GM12875 (cell line): ENCODE measurements around the gene SGSH.
"Not testable (repeated sequence)": the region's sequence is repeated elsewhere in the genome, so short reads cannot be mapped to it uniquely, and the experiment has no call there.

Source experiments
- H3K4me3 ChIP-seq: one replicate; pipeline ENCODE4 v1.5.1; 2011; ENCODE audit warnings: low read depth, low read length, control low read depth
- TF ChIP-seq, protein P1 (sequence below): IDR thresholded peaks from 2 replicates; pipeline ENCODE4 v1.5.1; 2011; ENCODE audit warnings: low read depth, mild to moderate bottlenecking, control low read depth, inconsistent platforms, low read length, moderate library complexity, borderline replicate concordance; ENCODE audit not compliant: insufficient read depth

SGSH gene

DNA sequence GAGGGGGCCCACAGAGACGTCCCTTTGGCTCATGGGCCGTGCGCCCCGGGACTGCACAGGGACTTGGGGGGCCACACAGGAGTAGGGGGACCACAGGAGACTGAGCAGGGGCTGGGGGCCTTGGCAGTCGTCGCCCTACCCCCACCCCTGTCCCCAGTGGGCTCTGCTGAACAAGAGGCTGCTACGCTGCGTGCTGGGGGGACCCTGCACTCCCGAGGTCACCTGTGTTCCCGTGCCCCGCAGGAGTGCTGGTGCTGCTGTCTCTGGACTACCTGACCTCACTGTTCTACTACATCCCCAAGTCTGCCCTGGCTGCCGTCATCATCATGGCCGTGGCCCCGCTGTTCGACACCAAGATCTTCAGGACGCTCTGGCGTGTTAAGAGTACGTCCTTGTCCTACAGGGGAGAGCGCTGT is 26.1 kb upstream of the SGSH start:
- TF ChIP-seq, protein P1, sequence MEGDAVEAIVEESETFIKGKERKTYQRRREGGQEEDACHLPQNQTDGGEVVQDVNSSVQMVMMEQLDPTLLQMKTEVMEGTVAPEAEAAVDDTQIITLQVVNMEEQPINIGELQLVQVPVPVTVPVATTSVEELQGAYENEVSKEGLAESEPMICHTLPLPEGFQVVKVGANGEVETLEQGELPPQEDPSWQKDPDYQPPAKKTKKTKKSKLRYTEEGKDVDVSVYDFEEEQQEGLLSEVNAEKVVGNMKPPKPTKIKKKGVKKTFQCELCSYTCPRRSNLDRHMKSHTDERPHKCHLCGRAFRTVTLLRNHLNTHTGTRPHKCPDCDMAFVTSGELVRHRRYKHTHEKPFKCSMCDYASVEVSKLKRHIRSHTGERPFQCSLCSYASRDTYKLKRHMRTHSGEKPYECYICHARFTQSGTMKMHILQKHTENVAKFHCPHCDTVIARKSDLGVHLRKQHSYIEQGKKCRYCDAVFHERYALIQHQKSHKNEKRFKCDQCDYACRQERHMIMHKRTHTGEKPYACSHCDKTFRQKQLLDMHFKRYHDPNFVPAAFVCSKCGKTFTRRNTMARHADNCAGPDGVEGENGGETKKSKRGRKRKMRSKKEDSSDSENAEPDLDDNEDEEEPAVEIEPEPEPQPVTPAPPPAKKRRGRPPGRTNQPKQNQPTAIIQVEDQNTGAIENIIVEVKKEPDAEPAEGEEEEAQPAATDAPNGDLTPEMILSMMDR, result no peak
- H3K4me3 ChIP-seq, result no peak overlapping the region

DNA sequence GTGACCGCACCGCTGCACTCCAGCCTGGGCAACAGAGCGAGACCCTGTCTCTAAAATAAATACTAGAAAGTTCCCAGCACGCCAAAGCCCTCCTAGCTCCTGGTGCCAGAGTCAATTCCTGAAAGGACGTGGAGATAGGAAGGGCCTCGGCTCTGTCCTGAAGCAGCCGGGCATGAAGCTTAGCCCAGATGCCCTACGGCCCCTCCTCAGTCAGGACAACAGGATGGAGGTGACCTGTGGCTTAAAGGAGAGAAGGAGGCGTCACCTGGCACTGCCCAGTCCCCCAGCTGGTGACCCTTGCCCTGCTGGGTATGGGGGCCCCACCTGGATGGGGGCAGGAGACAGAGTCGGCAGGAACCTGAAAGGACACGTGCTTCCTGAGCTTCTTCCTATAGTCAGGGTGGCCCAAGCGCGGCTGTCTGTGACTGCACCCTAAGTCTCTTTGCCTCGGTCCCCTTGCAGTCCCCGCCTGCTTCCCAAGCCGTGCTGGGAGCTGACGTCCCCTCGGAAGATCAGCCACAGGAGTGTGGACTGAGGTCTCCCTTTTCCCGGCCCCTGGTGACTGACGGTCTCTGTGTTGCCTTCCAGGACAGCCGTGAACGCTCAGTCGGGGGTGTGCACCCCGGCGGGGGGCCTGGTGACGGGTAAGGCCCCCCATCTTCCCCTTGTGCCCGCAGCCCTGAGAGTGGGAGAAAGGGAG is 25.6 kb upstream of the SGSH start:
- TF ChIP-seq, protein P1, result no peak
- no peak overlapping the region for H3K4me3 ChIP-seq

DNA sequence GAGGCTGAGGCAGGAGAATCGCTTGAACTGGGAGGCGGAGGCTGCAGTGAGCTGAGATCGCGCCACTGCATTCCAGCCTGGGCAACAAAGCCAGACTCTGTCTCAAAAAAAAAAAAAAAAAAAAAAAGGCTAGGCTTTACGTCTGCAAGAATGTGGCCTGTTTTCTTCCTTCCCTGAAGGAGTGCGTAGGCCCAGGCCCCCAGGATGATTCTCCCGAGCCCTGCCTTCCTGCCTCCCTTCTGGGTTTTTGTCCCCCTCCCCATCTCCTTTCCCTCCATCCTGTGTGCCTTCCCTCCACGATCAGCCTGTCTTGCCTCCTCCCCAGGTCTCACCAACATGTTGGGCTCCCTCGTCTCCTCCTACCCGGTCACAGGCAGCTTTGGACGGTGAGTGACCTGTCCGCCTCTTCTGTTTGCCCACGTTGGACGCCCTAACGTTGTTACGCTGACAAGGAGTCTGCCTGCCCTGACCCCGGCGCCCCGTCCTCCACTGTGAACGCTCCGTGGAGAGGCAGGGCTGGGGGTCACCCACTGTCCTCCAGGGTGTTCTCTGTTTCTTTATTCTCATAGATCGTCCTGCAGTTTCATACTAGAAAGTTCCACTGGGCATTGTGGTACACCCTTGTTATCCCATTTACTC is 24.9 kb upstream of the SGSH start:
- TF ChIP-seq, protein P1, result no peak
- no peak overlapping the region for H3K4me3 ChIP-seq

DNA sequence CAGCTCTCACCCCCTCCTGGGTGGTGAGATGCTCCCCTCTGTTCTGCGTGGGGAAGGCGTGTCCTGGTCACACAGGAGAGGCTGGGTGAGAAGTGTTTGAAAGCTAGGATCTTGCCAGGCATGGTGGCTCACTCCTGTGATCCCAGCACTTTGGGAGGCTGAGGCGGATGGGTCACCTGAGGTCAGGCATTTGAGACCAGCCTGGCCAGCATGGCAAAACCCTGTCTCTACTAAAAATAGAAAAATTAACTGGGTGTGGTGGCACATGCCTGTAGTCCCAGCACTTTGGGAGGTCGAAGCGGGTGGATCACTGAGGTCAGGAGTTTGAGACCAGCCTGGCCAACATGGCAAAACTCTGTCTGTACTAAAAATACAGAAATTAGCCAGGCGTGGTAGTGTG is 24.3 kb upstream of the SGSH start:
- not testable (repeated sequence) for H3K4me3 ChIP-seq

DNA sequence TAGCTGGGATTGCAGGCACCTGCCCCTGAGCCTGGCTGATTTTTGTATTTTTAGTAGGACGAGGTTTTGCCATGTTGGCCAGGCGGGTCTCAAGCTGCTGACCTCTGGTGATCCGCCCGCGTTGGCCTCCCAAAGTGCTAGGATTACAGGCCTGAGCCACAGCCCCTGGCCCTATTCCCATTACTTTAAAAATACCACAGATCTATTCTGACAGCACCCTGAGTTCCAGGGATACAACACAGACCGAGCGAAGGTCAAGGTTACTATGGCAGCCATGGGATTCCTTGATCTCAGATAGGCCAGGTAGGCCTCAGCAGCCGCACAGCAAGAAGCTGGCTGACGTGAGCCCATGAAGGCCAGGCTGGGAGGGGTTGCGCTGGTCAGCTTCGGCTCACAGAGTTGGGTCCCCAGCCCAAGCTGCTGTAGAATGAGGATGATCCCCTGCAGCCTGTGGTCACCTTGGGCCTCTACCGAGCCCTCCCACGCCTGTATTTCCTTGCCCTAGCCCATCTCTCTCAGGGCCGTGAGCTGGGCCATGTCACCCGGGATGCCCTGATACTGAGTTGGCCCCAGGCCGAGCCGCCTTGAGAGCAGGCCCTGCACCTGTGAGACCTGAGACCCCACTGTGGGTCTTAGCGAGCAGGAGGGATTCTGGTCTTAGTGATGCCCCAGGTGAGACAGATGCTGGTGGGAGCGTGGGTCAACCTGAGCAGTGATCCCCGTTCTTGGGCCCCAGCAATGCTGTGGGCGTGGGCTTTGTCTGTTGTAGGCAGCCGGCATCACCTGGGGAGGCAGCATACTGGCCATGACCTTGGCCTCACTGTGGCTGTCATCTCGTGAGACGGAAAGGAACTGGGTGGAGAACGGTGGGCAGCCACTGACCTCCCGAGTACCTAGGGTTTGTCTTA is 23.6 kb upstream of the SGSH start:
- no peak overlapping the region for H3K4me3 ChIP-seq
- TF ChIP-seq, protein P1, result no peak

DNA sequence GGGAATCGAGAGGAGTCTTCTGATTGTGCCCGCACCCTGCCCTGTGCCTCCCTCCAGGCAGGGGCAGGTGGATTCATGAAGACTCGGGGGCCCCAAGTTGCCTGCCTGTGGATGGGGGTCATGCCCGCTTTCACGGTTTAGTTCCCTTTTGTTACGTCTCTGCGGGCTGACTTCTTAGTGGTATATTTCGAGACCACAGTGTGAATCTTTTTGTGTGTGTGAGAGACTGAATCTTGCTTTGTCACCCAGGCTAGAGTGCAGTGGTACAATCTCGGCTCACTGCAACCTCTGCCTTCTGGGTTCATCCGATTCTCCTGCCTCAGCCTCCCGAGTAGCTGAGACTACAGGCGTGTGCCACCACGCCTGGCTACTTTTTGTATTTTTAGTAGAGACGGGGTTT is 22.4 kb upstream of the SGSH start:
- TF ChIP-seq, protein P1, result no peak
- no peak overlapping the region for H3K4me3 ChIP-seq

DNA sequence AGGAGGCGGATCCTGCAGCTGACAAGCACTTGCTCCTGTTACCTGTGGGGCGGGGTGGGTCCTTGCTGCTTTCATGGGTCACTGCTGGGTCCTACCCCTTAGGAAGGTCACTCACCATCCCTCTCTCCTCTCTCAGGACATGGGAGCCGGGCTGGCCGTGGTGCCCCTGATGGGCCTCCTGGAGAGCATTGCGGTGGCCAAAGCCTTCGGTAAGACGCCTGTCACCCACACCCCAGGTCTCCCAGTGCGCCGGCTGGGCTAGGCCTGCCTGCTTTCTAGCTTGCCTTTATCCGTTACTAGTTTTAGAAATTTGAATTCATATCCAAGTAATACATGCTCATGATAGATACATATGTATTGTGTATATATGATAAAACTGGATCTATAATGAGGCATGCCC is 17.3 kb upstream of the SGSH start:
- no peak overlapping the region for H3K4me3 ChIP-seq
- TF ChIP-seq, protein P1, result no peak
